HEK293 (cell line): ENCODE data around the gene RAB13.
A peak's percentile ranks its signal among the peaks of the same experiment; 100 is the strongest.

Experiments
- KLF17 ChIP-seq: fragments of 450-650 bp; formaldehyde crosslinking; IDR thresholded peaks from 2 replicates; pipeline ENCODE4 v1.5.1; 2016; ENCODE audit warnings: missing biosample characterization, missing genetic modification characterization
- PATZ1 ChIP-seq: fragments of 450-650 bp; formaldehyde crosslinking; IDR thresholded peaks from 2 replicates; pipeline ENCODE4 v1.5.1; 2016; ENCODE audit warnings: missing biosample characterization, missing genetic modification characterization
- PRDM2 ChIP-seq: fragments of 450-650 bp; formaldehyde crosslinking; IDR thresholded peaks from 2 replicates; pipeline ENCODE4 v1.5.1; 2016; ENCODE audit warnings: missing biosample characterization, missing genetic modification characterization, borderline replicate concordance
- SALL2 ChIP-seq: fragments of 450-650 bp; formaldehyde crosslinking; IDR thresholded peaks from 2 replicates; pipeline ENCODE4 v1.5.0; 2017; ENCODE audit warnings: missing biosample characterization, mild to moderate bottlenecking, missing genetic modification characterization, borderline replicate concordance
- SETDB1 ChIP-seq: IDR thresholded peaks from one replicate; pipeline ENCODE4 v1.6.1; 2017; ENCODE audit warnings: mild to moderate bottlenecking, low read length, moderate library complexity, mixed read lengths; ENCODE audit not compliant: insufficient read length
- SP3 ChIP-seq: fragments of 450-650 bp; formaldehyde crosslinking; IDR thresholded peaks from 2 replicates; pipeline ENCODE4 v1.5.1; 2016; ENCODE audit warnings: missing biosample characterization, missing genetic modification characterization
- ZBTB10 ChIP-seq: fragments of 450-650 bp; formaldehyde crosslinking; IDR thresholded peaks from 2 replicates; pipeline ENCODE4 v1.5.1; 2016; ENCODE audit warnings: missing biosample characterization, missing genetic modification characterization
- ZBTB8A ChIP-seq: fragments of 450-650 bp; formaldehyde crosslinking; IDR thresholded peaks from 2 replicates; pipeline ENCODE4 v1.5.1; 2016; ENCODE audit warnings: missing biosample characterization, missing genetic modification characterization
- ZFP69B ChIP-seq: fragments of 450-650 bp; formaldehyde crosslinking; IDR thresholded peaks from 2 replicates; pipeline ENCODE4 v1.5.1; 2016; ENCODE audit warnings: missing biosample characterization, missing genetic modification characterization
- ZNF148 ChIP-seq: fragments of 450-650 bp; formaldehyde crosslinking; IDR thresholded peaks from 2 replicates; pipeline ENCODE4 v1.5.0; 2017; ENCODE audit warnings: missing biosample characterization, missing genetic modification characterization, borderline replicate concordance
- ZNF214 ChIP-seq: fragments of 450-650 bp; formaldehyde crosslinking; IDR thresholded peaks from 2 replicates; pipeline ENCODE4 v1.5.1; 2017; ENCODE audit warnings: missing biosample characterization, mild to moderate bottlenecking, missing genetic modification characterization, borderline replicate concordance
- ZNF223 ChIP-seq: fragments of 450-650 bp; formaldehyde crosslinking; IDR thresholded peaks from 2 replicates; pipeline ENCODE4 v1.5.1; 2016; ENCODE audit warnings: missing biosample characterization, missing genetic modification characterization
- ZNF324 ChIP-seq: fragments of 450-650 bp; formaldehyde crosslinking; IDR thresholded peaks from 2 replicates; pipeline ENCODE4 v1.5.1; 2016; ENCODE audit warnings: missing biosample characterization, missing genetic modification characterization
- ZNF473 ChIP-seq: fragments of 450-650 bp; formaldehyde crosslinking; IDR thresholded peaks from 2 replicates; pipeline ENCODE4 v1.5.1; 2017; ENCODE audit warnings: missing biosample characterization, missing genetic modification characterization
- ZNF514 ChIP-seq: fragments of 450-650 bp; formaldehyde crosslinking; IDR thresholded peaks from 2 replicates; pipeline ENCODE4 v1.5.1; 2016; ENCODE audit warnings: missing biosample characterization, missing genetic modification characterization
- ZNF529 ChIP-seq: fragments of 450-650 bp; formaldehyde crosslinking; IDR thresholded peaks from 2 replicates; pipeline ENCODE4 v1.5.1; 2017; ENCODE audit warnings: missing genetic modification characterization, missing biosample characterization; ENCODE audit not compliant: insufficient replicate concordance
- ZNF558 ChIP-seq: fragments of 450-650 bp; formaldehyde crosslinking; IDR thresholded peaks from 2 replicates; pipeline ENCODE4 v1.5.1; 2016; ENCODE audit warnings: missing biosample characterization, missing genetic modification characterization
- ZNF561 ChIP-seq: fragments of 450-650 bp; IDR thresholded peaks from 2 replicates; pipeline ENCODE4 v1.5.1; 2018; ENCODE audit warnings: missing biosample characterization, missing genetic modification characterization, borderline replicate concordance
- ZNF580 ChIP-seq: fragments of 450-650 bp; formaldehyde crosslinking; IDR thresholded peaks from 2 replicates; pipeline ENCODE4 v1.5.1; 2016; ENCODE audit warnings: missing biosample characterization, missing genetic modification characterization
- ZNF645 ChIP-seq: fragments of 450-650 bp; formaldehyde crosslinking; IDR thresholded peaks from 2 replicates; pipeline ENCODE4; 2016; ENCODE audit warnings: missing biosample characterization, missing genetic modification characterization
- ZNF660 ChIP-seq: fragments of 450-650 bp; IDR thresholded peaks from 2 replicates; pipeline ENCODE4 v1.5.1; 2018; ENCODE audit warnings: missing biosample characterization, mild to moderate bottlenecking, missing genetic modification characterization
- ZNF664 ChIP-seq: fragments of 450-650 bp; formaldehyde crosslinking; IDR thresholded peaks from 2 replicates; pipeline ENCODE4 v1.5.1; 2016; ENCODE audit warnings: missing biosample characterization, missing genetic modification characterization
- ZSCAN23 ChIP-seq: fragments of 450-650 bp; formaldehyde crosslinking; IDR thresholded peaks from 2 replicates; pipeline ENCODE4 v1.5.1; 2016; ENCODE audit warnings: missing biosample characterization, missing genetic modification characterization

The RAB13 gene

GRCh38 chr1:153990468-153991150 is 4.5 kb upstream of the RAB13 start, which contains the start of gene RPS27 (continued):
- TF ChIP-seq ZNF514 (tag by site-specific recombination), result no peak
- no peak for TF ChIP-seq SALL2 (tag by site-specific recombination)
- peak; percentile 50 for TF ChIP-seq ZNF580
- no peak for TF ChIP-seq ZNF148 (tag by site-specific recombination)
- TF ChIP-seq ZNF223 (tag by site-specific recombination), result no peak
- TF ChIP-seq PRDM2 (tag by site-specific recombination), result no peak
- peak; percentile 57 for TF ChIP-seq ZBTB8A (tag by site-specific recombination)
- peak; percentile 72; the same call in 1 of the 2 replicates for TF ChIP-seq ZNF561 (tag by site-specific recombination)
- peak; percentile 91 for TF ChIP-seq ZNF324 (tag by site-specific recombination)
- no peak for TF ChIP-seq ZNF645 (tag by site-specific recombination)
- TF ChIP-seq ZNF214 (tag by site-specific recombination), result no peak
- TF ChIP-seq ZFP69B (tag by site-specific recombination), result peak; percentile 9; the same call in 1 of the 2 replicates
- no peak for TF ChIP-seq SETDB1
- no peak for TF ChIP-seq ZNF529
- TF ChIP-seq SP3 (tag by site-specific recombination), result peak; percentile 72
- TF ChIP-seq ZNF473 (tag by site-specific recombination), result no peak
- TF ChIP-seq PATZ1 (tag by site-specific recombination), result peak; percentile 37; the same call in 1 of the 2 replicates
- peak; percentile 93 for TF ChIP-seq ZNF660
- TF ChIP-seq ZNF558 (tag by site-specific recombination), result 0 out of 2 replicates have a peak, but pooled peaks have one; percentile 48
- no peak for TF ChIP-seq ZNF664 (tag by site-specific recombination)
- no peak for TF ChIP-seq ZBTB10
- TF ChIP-seq KLF17 (tag by site-specific recombination), result peak; percentile 83; the same call in 1 of the 2 replicates
- TF ChIP-seq ZSCAN23 (tag by site-specific recombination), result no peak
